ENCODE measurements around the gene CACNB4. TPM values are rescaled to one million over a fixed set of nuclear protein-coding genes. Genes with fewer than 3 reads are reported as not detected.

Gene CACNB4
- total RNA-seq, 2 donors from 2014 or later: 0.33 to 1.3 TPM

GRCh38 chr2:151900331-151900730, 198.5 kb downstream of the CACNB4 start:
- Histone ChIP-seq H3K27me3 (no peaks in the 10 kb centered on the region), H3K4me1 (no peaks in the 10 kb centered on the region), H3K4me3 (no peak overlapping the region), H3K27ac (no peak overlapping the region), H3K36me3 (replicated peaks in 1 of 2; ENCODE audit: insufficient read depth in 1 of 2, low read depth in 2 of 2) (no peaks in the 10 kb centered on the region), H3K9me3 (no peaks in the 10 kb centered on the region)
- DNase-seq (no peak), ATAC-seq (no peak)
- TF ChIP-seq POLR2A (IDR thresholded peaks at IDR 0.05) (no peak), CTCF (IDR thresholded peaks at IDR 0.05) (no peak)
- WGBS, 2 donors: 71% methylated on average over 6 of the region's 6 CpGs
- intact Hi-C loops (cut with DNase I): no loop called here

DNA sequence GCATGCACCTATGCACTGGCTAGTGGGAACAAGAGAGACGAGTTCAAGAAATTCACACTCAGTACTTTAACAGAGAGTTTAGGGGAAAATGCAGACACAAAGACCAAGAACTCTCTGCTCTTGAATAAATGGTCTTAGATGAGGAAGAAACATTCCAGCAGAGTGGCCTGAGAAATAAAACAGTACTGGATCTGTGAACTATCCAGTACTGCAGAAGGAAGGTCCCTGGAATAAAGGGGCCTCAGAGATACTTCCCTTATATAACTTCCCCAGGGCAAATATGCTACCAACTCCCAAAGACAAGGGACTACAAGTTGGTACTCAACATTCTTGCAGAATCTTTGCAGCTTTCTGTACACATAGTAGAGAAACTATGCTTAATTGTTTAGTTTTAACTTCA, 199.7 kb downstream of the CACNB4 start:
- Histone ChIP-seq H3K36me3 (replicated peaks in 1 of 2; ENCODE audit: insufficient read depth in 1 of 2, low read depth in 2 of 2) (no peaks in the 10 kb centered on the region), H3K27ac (no peak overlapping the region), H3K4me1 (no peaks in the 10 kb centered on the region), H3K4me3 (no peak overlapping the region), H3K27me3 (no peaks in the 10 kb centered on the region), H3K9me3 (no peaks in the 10 kb centered on the region)
- intact Hi-C loops (cut with DNase I): no loop called here
- TF ChIP-seq POLR2A (IDR thresholded peaks at IDR 0.05) (no peak), CTCF (IDR thresholded peaks at IDR 0.05) (no peak)
- DNase-seq: no peak
- 25 to 76% methylated on average over 1 of the region's 1 CpG for WGBS, 2 donors
- no peak for ATAC-seq

DNA sequence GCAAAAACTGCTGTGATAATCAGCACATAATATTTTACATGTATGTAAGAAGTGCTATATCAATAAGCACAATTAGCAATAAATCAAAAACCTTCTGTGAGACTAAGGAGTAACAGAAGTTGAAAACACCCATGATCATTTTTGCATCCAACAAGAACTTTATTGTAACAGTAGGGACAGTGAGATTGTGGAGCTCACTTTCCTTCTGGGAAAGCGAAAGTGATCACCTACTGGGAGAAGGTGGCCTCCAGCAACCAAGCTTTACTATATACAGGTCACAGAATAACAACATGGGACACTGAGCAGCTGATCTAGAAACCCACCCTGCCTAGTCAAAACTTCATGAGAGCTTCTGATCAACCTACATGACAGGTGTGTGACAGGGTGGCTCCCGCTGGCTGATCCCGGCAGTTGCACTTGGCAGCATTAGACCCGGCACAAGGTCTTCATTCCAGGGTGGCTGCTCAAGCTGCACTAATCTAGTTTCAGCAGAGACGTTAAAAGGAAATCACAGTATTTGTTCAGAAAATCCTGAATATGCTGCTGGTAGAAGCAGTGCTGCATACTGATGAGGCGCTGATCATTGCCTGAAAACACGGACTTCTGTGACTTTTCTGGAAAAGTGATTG, 207.2 kb downstream of the CACNB4 start:
- ATAC-seq (peak; percentile 38), DNase-seq (peak in 1 of 4 donors; percentile 33)
- no peak overlapping the region for H3K4me3 ChIP-seq
- H3K27me3 ChIP-seq: no peaks in the 10 kb centered on the region
- no peak overlapping the region for H3K27ac ChIP-seq
- intact Hi-C loops (cut with DNase I): no loop called here
- WGBS, 2 donors: 43 to 46% methylated on average over 6 to 7 of the region's 7 CpGs
- no peaks in the 10 kb centered on the region for H3K4me1 ChIP-seq
- no peaks in the 10 kb centered on the region for H3K9me3 ChIP-seq
- H3K36me3 ChIP-seq (replicated peaks in 1 of 2; ENCODE audit: insufficient read depth in 1 of 2, low read depth in 2 of 2): no peaks in the 10 kb centered on the region
- TF ChIP-seq CTCF (IDR thresholded peaks at IDR 0.05) (no peak), POLR2A (IDR thresholded peaks at IDR 0.05) (no peak)

- DNase-seq (no peak), ATAC-seq (no peak)
- Histone ChIP-seq H3K36me3 (replicated peaks in 1 of 2; ENCODE audit: insufficient read depth in 1 of 2, low read depth in 2 of 2) (no peaks in the 10 kb centered on the region), H3K27me3 (no peaks in the 10 kb centered on the region), H3K9me3 (no peaks in the 10 kb centered on the region), H3K4me1 (no peaks in the 10 kb centered on the region), H3K4me3 (no peak overlapping the region), H3K27ac (no peak overlapping the region)
- no peak for TF ChIP-seq CTCF (IDR thresholded peaks at IDR 0.05)
- TF ChIP-seq POLR2A (IDR thresholded peaks at IDR 0.05): no peak
- WGBS, 2 donors: 59 to 62% methylated on average over 2 of the region's 2 CpGs
- intact Hi-C loops (cut with DNase I): no loop called here
These were observed 211.7 kb downstream of the CACNB4 start for GRCh38 chr2:151887164-151887563.

- Histone ChIP-seq H3K4me3 (no peak overlapping the region), H3K9me3 (no peaks in the 10 kb centered on the region), H3K4me1 (no peaks in the 10 kb centered on the region), H3K27me3 (no peaks in the 10 kb centered on the region), H3K27ac (no peak overlapping the region), H3K36me3 (replicated peaks in 1 of 2; ENCODE audit: insufficient read depth in 1 of 2, low read depth in 2 of 2) (no peaks in the 10 kb centered on the region)
- ATAC-seq (no peak), DNase-seq (no peak)
- intact Hi-C loops (cut with DNase I): no loop called here
- WGBS, 2 donors: 69 to 96% methylated on average over 1 of the region's 1 CpG
- TF ChIP-seq CTCF (IDR thresholded peaks at IDR 0.05): no peak
- no peak for TF ChIP-seq POLR2A (IDR thresholded peaks at IDR 0.05)
These were observed 212.6 kb downstream of the CACNB4 start for GRCh38 chr2:151886241-151886640.
